CD14-positive monocyte (primary cell): ENCODE data around the gene TRAPPC3. TPM values are rescaled to one million over a fixed set of nuclear protein-coding genes. Genes with fewer than 3 reads are reported as not detected.

Source experiments
- DNase-seq, 3 donors: peaks; one replicate each; pipeline ENCODE4 v3.0.0-alpha.2; 2011 to 2022
- H2AFZ ChIP-seq: 2 replicates; pipeline ENCODE4 v1.6.0; 2012; ENCODE audit warnings: mild to moderate bottlenecking, low read depth, low read length, inconsistent platforms; ENCODE audit not compliant: insufficient read depth, poor library complexity, severe bottlenecking
- H3K27ac ChIP-seq, 2 donors: 1 replicate in 1 of 2; 2 replicates in 1 of 2; pipeline ENCODE4 v1.5.1; 2012 to 2013; ENCODE audit warnings: low read length in 2 of 2, control low read depth in 1 of 2, inconsistent platforms in 1 of 2, low read depth in 1 of 2, mild to moderate bottlenecking in 1 of 2
- H3K27me3 ChIP-seq, 2 donors: one replicate each; pipeline versions ENCODE4 v1.6.0 to v1.6.1; 2011 to 2013; ENCODE audit warnings: low read length in 2 of 2; ENCODE audit not compliant: control insufficient read depth in 2 of 2, insufficient read depth in 2 of 2
- H3K36me3 ChIP-seq, 2 donors: replicated peaks in 1 of 2; 1 replicate in 1 of 2; 2 replicates in 1 of 2; pipeline versions ENCODE4 v1.5.1 to v1.6.1; 2012 to 2013; ENCODE audit warnings: low read length in 2 of 2, control low read depth in 1 of 2, inconsistent platforms in 1 of 2, mild to moderate bottlenecking in 1 of 2; ENCODE audit not compliant: insufficient read depth in 2 of 2, control insufficient read depth in 1 of 2
- H3K4me1 ChIP-seq, 2 donors: 1 replicate in 1 of 2; 2 replicates in 1 of 2; pipeline versions ENCODE4 v1.5.1 to v1.6.1; 2012 to 2013; ENCODE audit warnings: low read length in 2 of 2, control low read depth in 1 of 2, inconsistent platforms in 1 of 2, mild to moderate bottlenecking in 1 of 2, moderate library complexity in 1 of 2; ENCODE audit not compliant: insufficient read depth in 2 of 2, control insufficient read depth in 1 of 2
- H3K4me2 ChIP-seq: replicated peaks from 2 replicates; pipeline ENCODE3; 2012; ENCODE audit warnings: low read length, moderate library complexity, mild to moderate bottlenecking; ENCODE audit not compliant: poor library complexity, severe bottlenecking; ENCODE audit errors: extremely low read depth
- H3K4me3 ChIP-seq, 3 experiments: fragments of 200-600 bp in 1 of 3; sonication (generic) in 1 of 3; replicated peaks in 1 of 3; 1 replicate in 2 of 3; 2 replicates in 1 of 3; pipeline ENCODE4 v1.5.1; 2011 to 2013; ENCODE audit warnings: low read length in 3 of 3, mild to moderate bottlenecking in 3 of 3, control low read depth in 2 of 3, low read depth in 2 of 3, inconsistent platforms in 1 of 3, moderate library complexity in 1 of 3
- H3K79me2 ChIP-seq: 2 replicates; pipeline ENCODE4 v1.6.0; 2012; ENCODE audit warnings: mild to moderate bottlenecking, control low read depth, inconsistent platforms, low read length, moderate library complexity; ENCODE audit not compliant: insufficient read depth
- H3K9ac ChIP-seq: 2 replicates; pipeline ENCODE4 v1.6.0; 2017; ENCODE audit warnings: low read length, mild to moderate bottlenecking; ENCODE audit not compliant: insufficient read depth, poor library complexity, severe bottlenecking
- H3K9me3 ChIP-seq, 2 donors: replicated peaks in 1 of 2; 1 replicate in 1 of 2; 2 replicates in 1 of 2; pipeline versions ENCODE4 v1.5.1 to v1.6.1; 2012 to 2013; ENCODE audit warnings: low read length in 2 of 2, control low read depth in 1 of 2; ENCODE audit not compliant: control insufficient read depth in 1 of 2, insufficient read depth in 1 of 2
- H4K20me1 ChIP-seq: 2 replicates; pipeline ENCODE4 v1.6.0; 2012; ENCODE audit warnings: mild to moderate bottlenecking, low read length, control low read depth, moderate library complexity; ENCODE audit not compliant: insufficient read depth
- H3K27ac Mint-ChIP-seq, 7 donors: one replicate each; pipeline ENCODE4 v1.8.0; 2020; ENCODE audit warnings: mild to moderate bottlenecking in 7 of 7, mixed read lengths in 7 of 7, moderate library complexity in 6 of 7, inconsistent platforms in 2 of 7
- H3K27me3 Mint-ChIP-seq, 3 donors: one replicate each; pipeline ENCODE4 v1.8.0; 2021 to 2022; ENCODE audit warnings: low read depth in 3 of 3, mild to moderate bottlenecking in 3 of 3, mixed read lengths in 3 of 3, moderate library complexity in 3 of 3, inconsistent platforms in 1 of 3
- H3K36me3 Mint-ChIP-seq, 2 donors: one replicate each; pipeline ENCODE4 v1.8.0; 2020; ENCODE audit warnings: mixed read lengths in 2 of 2, inconsistent platforms in 1 of 2, mild to moderate bottlenecking in 1 of 2
- H3K4me1 Mint-ChIP-seq: one replicate; pipeline ENCODE4 v1.8.0; 2020; ENCODE audit warnings: mild to moderate bottlenecking, mixed read lengths
- H3K4me3 Mint-ChIP-seq, 2 donors: one replicate each; pipeline ENCODE4 v1.8.0; 2020; ENCODE audit warnings: mild to moderate bottlenecking in 2 of 2, mixed read lengths in 2 of 2, moderate library complexity in 1 of 2
- H3K9me3 Mint-ChIP-seq, 7 donors: one replicate each; pipeline ENCODE4 v1.8.0; 2020 to 2022; ENCODE audit warnings: mixed read lengths in 7 of 7, mild to moderate bottlenecking in 6 of 7, moderate library complexity in 6 of 7, inconsistent platforms in 2 of 7
- CTCF ChIP-seq: fragments of 200-600 bp; IDR thresholded peaks from one replicate; pipeline ENCODE4 v1.8.0; 2022; ENCODE audit warnings: antibody characterized with exemption, mild to moderate bottlenecking
- WGBS: methylation state at CpG from one replicate; pipeline ENCODE4 v1.1.5; 2013; ENCODE audit warnings: missing lambda C conversion rate; ENCODE audit not compliant: insufficient coverage; 5-methylcytosine and 5-hydroxymethylcytosine counted together
- intact Hi-C, 2 donors: fragments of 100-400 bp; cut with micrococcal nuclease; formaldehyde crosslinking; loops; one replicate each; pipeline versions ENCODE4 v1.15.0 to v1.15.1; 2023
- polyA plus RNA-seq, 3 donors: library from polyadenylated mRNA; depleted of rRNA in 1 of 3; unstranded in 2 of 3; stranded (reverse) in 1 of 3; fragments of 300-500 nt in 2 of 3; fragments of >200 nt in 1 of 3; fragmentation: Illumina TruSeq in 2 of 3; gene quantifications; 1 replicate in 2 of 3; 2 replicates in 1 of 3; pipeline ENCODE4 v1.2.3, GENCODE V29; 2012 to 2021

Gene TRAPPC3
- polyA plus RNA-seq, 3 donors = 61.1 to 136 (median 125) TPM

- Histone ChIP-seq H2AFZ (peak overlapping the region; percentile 21), H3K4me2 (peak overlapping the region; percentile 92), H3K9me3 (no peaks in the 10 kb centered on the region), H3K27me3 (no peaks in the 10 kb centered on the region), H3K79me2 (peaks cover 52% of the 10 kb centered on the region), H3K36me3 (peaks cover 2 to 8% of the 10 kb centered on the region in 2 donors), H3K4me3 (peak overlapping the region; percentile 57 to 99 (median 77)), H3K4me1 (peaks cover 70 to 80% of the 10 kb centered on the region in 2 donors), H3K9ac (peak overlapping the region; percentile 99), H4K20me1 (peaks cover 30% of the 10 kb centered on the region), H3K27ac (peak overlapping the region; percentile 88 to 97)
- Mint-ChIP-seq H3K4me1 (peaks cover 71% of the 10 kb centered on the region), H3K9me3 (no peaks in the 10 kb centered on the region), H3K36me3 (peaks cover 15 to 21% of the 10 kb centered on the region in 2 donors), H3K4me3 (peak overlapping the region; percentile 79 to 90), H3K27me3 (peaks cover 0 to 2% (median 2%) of the 10 kb centered on the region in 3 donors), H3K27ac (peak overlapping the region; percentile 89 to 98 (median 96))
- TF ChIP-seq CTCF = no peak
- no CpG with 5 or more reads among the region's 6 CpGs for WGBS
- DNase-seq = no peak
- intact Hi-C loops = no loop called here
These were observed 5.6 kb upstream of the TRAPPC3 start for GRCh38 chr1:36154765-36155407.

- intact Hi-C loops = no loop called here
- Histone ChIP-seq H3K27me3 (no peaks in the 10 kb centered on the region), H3K79me2 (peaks cover 47% of the 10 kb centered on the region), H2AFZ (no peak overlapping the region), H3K4me1 (peaks cover 67 to 77% of the 10 kb centered on the region in 2 donors), H3K9me3 (no peaks in the 10 kb centered on the region), H3K9ac (no peak overlapping the region), H3K4me2 (no peak overlapping the region), H3K4me3 (no peak overlapping the region), H4K20me1 (peaks cover 24% of the 10 kb centered on the region), H3K27ac (no peak overlapping the region), H3K36me3 (peaks cover 0 to 3% of the 10 kb centered on the region in 2 donors)
- no peak for DNase-seq
- Mint-ChIP-seq H3K36me3 (peaks cover 12 to 16% of the 10 kb centered on the region in 2 donors), H3K4me1 (peaks cover 69% of the 10 kb centered on the region), H3K4me3 (peak overlapping the region; percentile 16 to 90), H3K9me3 (no peaks in the 10 kb centered on the region), H3K27ac (peak overlapping the region in 6 of 7 donors; percentile 7 to 94 (median 63)), H3K27me3 (peaks cover 0 to 2% (median 0%) of the 10 kb centered on the region in 3 donors)
- 95% methylated on average over 3 of the region's 6 CpGs for WGBS
- no peak for TF ChIP-seq CTCF
These were observed 5.0 kb upstream of the TRAPPC3 start for GRCh38 chr1:36154335-36154734.
